Endometrial microvascular endothelial cells (primary cell): ENCODE results near the gene FAM118B. TPM values are rescaled to one million over a fixed set of nuclear protein-coding genes. Genes with fewer than 3 reads are reported as not detected.

Experiments used
- in situ Hi-C: cut with HindIII; loops from 2 replicates; pipeline ENCODE4 v1.10.0; 2017; ENCODE audit warnings: low sequenced_read_pairs, low pct_unique_long_range_greater_than_20kb; ENCODE audit errors: inconsistent ontology term
- total RNA-seq: library from RNA; depleted of rRNA; stranded (reverse); fragments of >200 nt; gene quantifications from one replicate; pipeline ENCODE4 v1.2.3, GENCODE V29; 2015; ENCODE audit errors: inconsistent ontology term

The FAM118B gene
- total RNA-seq: 33.2 TPM

DNA sequence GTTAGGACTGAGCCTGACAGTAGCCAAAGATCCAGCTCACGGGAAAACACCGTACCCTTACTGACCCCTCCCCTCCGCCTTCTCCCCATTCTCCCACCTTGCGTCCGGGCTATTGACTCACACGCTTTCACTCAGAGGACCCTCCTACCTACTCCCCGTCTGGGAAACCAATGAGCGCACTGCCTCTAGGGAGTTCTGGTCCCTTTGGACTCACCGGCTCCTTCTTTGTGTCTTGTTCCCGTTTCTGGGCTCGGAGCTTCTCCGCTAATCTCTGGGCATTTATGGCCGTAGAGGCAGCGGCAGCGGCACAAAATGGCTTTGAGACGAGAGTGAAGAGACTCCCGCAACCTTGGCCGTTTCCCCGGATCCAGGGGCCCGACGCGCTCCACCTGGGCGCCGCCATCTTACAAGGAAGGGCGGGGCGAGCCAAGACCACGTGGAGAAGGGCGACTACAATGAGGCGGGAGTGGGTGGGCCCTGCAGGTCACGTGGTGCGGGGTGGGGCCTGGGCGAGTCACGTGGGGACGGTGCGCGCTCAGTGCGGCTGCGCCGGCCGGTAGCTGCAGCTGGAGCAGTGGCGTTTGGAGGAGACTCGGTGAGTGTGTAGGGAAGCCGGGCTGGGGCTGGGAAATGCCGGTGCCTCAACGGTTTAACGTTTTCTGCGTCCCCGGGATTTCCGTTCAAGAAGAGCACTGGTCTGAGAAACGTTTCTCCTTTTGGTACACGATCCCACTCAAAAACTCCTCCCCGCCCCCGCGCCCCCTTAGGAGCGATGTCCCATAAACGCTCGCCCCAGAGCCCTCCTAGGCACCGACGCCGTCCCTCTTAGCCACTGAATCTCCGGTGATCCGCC is at the start of gene FAM118B, which contains the start of gene RPUSD4:
Gene FAM118B, plus strand, starts transcription at position 547 of the 853 bp plus-strand sequence. CDS start 23,220 bp downstream, outside the sequence.
Gene RPUSD4, minus strand, starts transcription at position 415 of the 853 bp plus-strand sequence. Its CDS starts 12 bp downstream, at position 403.
- in situ Hi-C loops: no loop called here

DNA sequence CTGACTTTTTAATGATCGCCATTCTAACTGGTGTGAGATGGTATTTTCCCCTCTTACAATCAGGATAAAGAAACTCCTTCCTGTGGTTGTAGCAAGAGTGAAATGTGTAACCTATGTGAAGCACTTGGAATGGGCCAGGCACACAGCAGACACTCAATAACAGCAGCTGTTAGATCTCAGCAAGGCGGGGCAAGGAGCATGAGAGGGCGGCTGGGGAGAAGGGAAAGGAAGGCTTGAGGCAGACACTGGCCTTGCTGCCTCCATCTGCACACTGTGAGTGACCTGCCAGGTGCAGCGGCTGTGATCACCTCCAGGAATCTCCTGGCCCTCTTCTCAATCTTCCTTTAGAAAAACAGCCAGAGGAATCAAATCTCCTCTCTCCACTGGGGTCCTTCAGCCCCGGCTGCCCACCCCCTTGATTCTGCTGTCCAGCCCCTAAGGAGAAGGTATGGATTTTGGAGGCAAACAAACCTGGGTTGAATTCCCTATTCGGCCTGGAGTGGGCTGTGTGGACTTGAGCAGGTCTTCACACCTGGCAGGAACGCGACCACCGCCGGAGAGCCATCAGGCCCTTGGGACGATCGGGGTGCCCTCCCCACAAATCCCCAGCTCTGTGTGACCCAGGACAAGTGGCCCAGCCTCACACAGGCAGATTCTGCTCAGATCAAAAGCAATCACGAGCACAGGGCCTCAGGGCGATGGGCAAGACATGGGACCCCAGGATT is 49.1 kb upstream of the FAM118B start:
- in situ Hi-C loops: no loop called here

DNA sequence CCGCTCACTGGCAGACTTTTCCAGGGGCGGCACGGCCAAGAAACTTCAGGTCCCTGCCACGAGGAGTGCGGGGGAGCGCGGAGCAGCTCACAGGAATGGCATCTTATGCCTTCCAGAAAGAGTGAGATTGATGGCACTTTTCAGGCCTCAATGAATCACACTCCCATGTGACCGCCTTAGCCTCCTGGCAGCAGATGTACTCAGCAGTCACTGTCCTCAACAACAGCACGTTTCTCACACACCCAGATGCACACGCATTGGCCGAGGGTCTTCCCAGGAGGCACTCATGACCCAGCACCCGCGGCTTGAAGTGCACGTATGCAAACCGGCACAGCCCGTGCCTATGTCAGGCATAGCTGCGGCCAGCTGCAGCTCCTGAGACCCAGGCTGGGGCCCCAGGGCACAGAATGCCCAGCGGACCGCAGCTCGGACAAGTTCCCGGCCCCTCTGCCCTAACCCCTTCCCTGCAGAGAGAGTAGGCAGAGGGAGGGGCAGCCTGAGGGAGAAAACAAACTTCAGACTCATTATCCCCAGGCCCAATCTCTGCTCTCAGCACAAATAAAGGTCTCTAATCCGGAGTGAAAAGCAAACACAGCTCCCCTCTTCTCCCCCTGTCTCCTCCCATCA is 48.4 kb upstream of the FAM118B start:
- in situ Hi-C loops: no loop called here

DNA sequence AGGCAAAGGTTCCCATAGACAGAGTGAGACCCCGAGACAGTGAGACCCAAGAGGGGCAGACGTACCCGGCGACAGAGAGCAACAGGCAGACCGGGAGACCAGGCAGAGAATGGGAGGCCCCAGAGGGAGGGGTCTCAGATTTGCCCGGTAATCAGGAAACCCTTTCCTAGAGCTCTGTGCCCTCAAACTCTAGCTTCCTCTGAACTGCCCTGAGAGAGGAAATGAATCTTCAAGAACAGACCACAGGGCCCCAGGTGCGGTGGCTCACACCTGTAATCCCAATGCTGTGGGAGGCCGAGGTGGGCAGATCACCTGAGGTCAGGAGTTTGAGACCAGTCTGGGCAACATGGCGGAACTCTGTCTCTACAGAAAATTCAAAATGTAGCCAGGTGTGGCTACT is 47.8 kb upstream of the FAM118B start:
- in situ Hi-C loops: no loop called here

DNA sequence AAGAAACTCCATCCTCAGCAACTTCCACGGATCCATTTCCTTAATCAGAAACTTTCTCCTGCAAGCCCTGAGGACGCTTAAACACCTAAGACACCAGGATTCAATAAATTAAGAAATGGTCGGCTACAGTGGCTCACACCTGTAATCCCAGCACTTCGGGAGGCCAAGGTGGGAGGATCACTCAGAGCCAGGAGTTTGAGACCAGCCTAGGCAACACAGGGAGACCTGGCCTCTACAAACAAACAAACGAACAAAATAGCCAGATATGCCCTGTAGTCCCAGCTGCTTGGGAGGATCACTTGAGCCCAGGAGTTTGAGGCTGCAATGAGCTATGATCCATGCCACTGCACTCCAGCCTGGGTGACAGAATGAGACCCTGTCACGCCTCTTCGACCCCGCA is 46.8 kb upstream of the FAM118B start:
- in situ Hi-C loops: no loop called here

DNA sequence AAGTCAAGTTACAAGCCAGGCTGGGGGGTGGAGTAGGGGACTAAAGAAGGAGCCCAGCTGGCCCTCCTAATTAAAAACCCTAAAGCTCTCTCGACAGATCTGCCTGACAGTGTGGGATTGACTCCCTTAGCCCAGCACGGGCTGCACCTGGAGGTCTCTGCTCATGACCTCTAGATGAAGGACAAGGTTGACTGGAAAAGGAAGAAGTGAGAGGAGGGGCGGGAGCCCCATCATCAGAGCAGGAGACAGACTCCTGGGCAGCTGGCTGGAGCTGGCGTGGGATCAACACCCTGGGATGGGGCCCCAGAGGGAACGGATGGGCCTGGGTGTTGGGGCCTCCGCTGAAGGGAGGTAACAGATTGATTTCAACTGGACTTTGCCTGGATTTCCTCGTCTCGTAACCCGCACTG is 46.3 kb upstream of the FAM118B start:
- in situ Hi-C loops: no loop called here

DNA sequence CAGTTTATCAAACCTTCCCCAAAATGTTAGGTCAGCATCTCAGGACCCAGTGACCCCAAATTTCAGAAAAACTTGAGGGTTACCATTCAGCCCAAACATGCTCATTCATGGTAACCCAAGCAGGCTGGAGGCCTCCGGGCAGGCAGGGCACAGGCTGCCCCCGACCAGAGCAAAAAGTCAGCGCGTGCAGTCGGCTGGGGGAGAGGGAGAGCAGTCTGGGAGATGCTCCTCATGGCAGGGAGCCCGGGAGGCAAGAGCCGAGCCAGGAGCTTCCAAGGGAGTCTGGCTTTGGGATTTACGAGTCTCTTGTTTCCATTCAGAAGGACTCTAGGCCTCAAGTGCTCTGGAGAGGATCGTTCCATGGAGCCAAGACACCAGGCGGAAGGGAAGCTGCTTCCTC is 45.8 kb upstream of the FAM118B start:
- in situ Hi-C loops: no loop called here

DNA sequence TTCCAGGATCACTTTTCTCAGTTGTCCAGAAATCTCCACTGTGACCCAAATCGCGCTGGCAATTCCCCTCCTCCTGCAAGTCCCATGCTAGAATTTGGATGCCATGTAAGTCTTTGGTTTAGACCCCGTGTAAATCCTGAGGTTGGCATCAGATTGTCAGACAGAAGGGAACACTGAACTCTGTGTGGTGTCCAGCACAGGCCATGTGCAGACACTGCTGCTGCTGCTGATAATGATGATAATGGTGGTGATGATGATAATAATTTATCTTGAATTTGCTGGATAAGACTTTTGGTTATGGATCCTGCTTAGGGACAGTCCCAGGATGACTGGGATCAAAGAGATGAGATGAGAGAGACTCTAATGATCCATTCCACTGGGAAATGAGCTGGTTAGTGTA is 45.2 kb upstream of the FAM118B start:
- in situ Hi-C loops: no loop called here

DNA sequence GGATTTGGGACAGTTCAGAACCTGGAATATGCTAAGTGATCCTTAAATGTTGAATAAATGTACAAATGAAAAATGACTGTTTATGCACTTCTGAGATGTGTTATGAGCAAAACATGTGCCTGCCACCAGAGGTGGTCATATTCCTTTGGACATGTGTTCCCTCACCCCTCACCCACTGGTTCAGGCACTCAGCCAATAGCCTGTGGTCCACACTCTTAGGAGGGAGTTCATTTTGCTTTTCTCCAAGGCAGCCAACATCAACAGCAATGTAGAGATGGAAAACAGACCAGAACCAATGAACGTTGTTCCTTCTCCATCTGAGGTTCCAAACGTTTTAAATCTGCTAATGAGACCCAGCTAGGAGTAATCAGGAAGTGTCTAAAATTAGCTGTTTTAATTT is 44.1 kb upstream of the FAM118B start:
- in situ Hi-C loops: no loop called here

DNA sequence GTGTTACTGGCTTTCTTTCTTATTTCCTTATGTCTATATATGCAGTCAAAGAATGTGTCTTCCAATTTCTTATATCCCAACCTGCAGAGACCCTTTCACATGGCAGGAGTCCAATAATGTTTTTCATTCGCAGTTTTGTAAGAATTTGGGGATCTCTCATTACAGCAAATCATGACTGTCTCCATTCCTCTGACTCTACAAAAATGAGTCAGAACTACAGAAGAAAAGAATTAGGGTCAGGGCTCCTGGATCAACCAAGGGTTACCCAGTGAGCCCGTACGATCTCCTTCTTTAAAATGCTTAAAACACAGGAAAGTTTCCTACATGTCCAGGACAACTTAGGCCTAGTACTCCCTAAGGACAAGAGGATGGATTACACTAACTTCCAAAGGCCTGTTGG is 42.3 kb upstream of the FAM118B start:
- in situ Hi-C loops: no loop called here

DNA sequence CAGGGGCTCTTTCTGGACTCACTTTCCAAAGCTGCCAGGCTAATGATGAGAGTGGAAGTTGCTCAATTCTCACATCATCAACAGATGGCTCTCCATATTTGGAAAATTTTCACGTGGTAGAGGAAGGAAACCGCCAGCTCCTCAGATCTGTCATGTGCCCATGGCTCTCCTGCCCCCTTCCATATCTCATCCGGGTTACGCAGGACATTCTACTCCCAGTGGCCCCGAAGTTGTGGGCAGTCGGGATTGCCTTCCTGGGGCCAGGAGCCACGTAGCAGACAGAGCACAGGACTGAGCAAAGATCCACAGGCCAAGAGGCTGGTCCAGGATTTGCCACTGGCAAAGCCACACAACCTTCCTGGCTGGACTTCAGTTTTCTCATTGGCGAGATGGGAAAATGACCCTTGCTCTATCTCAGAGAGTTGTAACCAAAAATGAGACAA is 39.0 kb upstream of the FAM118B start:
- in situ Hi-C loops: no loop called here

DNA sequence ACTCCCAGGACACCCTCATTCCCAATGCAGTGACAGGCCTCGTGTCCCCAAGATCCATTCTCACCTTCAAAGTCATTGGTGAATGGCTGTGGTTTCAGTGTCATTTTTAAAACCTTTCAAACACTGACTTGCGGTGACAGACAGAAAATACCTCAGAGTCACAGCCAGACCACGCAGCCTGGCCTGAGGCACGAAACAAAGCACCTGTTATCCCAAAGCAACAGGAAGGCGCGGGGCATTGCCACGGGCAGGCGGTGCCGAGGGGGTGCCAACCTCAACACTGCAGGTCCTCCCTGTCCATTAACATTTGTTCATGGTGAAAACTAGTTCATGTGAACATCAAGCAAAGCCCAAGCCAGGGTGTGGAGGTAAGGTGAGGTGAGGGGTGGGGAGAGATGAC is 38.3 kb upstream of the FAM118B start:
- in situ Hi-C loops: no loop called here

DNA sequence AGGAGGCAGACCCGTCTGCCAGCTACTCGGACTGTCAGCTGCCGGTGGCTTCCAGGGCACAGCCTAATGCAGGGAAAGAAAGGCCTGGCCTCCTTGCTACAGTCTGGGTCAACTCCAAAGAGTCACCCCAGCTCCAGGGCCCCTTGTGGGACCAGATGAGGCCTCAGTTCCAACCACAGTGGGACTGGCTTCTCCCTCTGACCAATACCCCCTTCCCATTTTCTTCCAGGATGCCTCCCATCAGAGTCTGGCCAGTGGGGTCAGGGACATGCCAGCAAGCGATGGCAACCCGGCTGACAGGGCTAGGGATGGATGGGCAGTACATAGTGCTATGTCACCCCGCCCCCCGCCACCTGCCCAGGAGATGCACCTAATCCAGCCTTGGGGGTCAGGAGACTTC is 36.8 kb upstream of the FAM118B start:
- in situ Hi-C loops: loop anchor here (25.0 kb wide), 1 partner anchor 238 kb away; the partner anchor contains the start of gene VSIG10L2

DNA sequence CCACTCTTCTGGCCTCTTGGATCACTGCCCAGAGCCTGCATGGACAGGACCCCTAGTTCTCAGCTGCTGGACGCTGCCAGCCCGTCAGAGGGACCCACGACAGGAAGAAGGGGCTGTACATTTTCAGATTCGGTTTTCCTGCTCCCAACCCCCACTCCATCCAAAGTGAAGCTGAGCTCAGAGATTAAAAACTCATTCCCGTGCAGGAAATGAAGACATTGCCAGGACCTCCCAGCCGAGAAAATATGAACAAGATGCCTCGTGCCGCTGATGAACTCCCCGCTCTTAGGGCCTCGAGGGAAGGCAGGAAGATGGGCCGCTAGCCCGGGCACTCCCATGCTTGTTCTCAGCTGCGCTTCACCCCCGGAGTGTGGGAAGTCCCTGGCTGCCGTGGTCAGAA is 36.2 kb upstream of the FAM118B start:
- in situ Hi-C loops: loop anchor here (25.0 kb wide), 1 partner anchor 238 kb away; the partner anchor contains the start of gene VSIG10L2

DNA sequence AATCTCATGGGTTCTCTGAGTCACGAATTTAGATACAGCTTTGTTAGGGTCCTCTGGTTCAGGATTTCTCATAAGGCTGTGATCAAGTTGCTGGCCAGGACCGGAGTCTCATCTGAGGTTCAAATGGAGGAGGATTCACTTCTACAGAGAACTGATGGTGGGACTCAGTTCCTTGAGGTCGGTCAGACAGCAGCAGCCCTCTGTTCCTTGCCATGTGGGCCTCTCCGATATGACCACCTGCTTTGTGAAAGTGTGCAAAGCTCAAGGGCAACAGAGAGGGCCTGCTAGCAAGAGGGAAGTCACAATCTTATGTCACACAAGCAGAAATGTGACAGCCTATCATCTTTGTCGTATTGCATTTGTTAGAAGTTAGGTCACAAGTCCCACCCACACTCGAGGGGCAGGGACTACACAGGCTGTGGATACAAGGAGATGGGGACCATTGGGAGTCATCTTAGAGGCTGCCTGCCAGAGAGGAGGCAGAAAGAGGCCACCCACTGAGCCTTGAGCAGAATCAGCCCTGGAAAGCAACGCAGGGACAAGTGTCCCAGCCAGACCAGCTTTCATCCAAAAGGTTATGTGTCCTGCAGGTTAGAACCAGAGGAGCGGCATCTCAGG is 34.6 kb upstream of the FAM118B start:
- in situ Hi-C loops: loop anchor here (25.0 kb wide), 1 partner anchor 240 kb away; the partner anchor contains the start of gene VSIG10L2

DNA sequence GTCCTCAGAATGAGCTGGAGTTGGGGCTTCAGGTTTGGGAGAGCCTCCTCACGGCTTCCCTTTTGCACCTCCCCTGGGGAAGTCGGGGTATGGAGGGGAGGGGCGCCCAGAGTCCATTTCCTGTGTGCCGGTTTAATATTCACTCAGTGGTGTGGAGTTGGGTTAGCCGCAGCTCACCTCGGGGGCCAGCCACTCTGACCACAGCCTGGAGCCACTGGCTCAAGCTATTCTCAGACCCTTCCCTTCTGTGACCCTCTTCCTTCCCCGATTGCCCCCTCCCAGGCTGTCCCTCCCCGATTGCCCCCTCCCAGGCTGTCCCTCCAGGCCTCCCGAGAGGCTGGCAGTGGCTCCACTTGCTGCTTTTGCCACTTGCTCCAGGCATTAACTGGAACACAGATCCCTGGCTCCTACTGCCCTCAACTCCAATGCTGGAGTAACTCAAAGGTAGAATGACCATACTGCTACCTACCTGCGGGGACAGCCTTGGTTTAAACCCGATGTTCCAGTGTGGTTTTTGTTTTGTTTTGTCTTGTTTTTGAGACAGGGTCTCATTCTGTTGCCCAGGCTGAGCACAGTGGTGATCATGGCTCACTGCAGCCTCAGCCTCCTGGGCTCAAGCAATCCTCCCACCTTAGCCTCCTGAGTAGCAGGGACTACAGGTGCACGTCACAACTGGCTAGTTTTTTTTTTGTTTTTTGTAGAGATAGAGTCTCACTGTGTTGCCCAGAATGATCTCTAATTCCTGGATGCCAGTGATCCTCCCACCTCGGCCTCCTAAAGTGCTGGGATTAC is 29.4 kb upstream of the FAM118B start:
- in situ Hi-C loops: loop anchor here (25.0 kb wide), 1 partner anchor 245 kb away; the partner anchor contains the start of gene VSIG10L2

DNA sequence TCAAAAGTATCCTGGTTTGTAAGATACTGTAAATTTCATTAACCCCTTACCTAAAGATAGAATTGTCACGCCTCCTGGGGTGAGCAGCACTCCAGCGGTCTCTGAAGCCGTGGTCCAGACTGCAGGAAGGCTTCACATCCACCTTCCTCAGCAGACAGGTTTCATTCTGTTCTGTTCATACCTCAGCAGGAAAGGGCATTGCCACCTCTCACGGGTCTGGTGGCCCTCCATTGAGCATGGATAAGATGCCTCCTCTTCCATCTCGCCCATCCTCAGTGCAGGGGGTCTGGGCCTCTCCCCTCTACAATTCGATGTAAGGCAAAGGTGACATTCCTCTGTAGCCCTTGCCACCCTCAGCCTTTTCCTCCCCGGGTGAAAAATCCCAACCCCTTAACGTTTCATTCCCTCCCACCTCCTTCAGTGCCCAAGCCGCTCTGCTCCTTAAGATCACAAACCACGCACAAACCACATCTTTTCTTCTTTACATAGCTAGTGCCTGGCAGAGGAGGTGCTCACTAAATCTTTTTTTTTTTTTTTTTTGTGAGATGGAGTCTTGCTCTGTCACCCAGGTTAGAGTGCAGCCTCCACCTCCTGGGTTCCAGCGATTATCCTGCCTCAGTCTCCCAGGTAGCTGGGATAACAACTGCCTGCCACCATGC is 28.7 kb upstream of the FAM118B start:
- in situ Hi-C loops: loop anchor here (25.0 kb wide), 1 partner anchor 246 kb away; the partner anchor contains the start of gene VSIG10L2
